ENCODE measurements around the gene SHROOM1.

The SHROOM1 gene

DNA sequence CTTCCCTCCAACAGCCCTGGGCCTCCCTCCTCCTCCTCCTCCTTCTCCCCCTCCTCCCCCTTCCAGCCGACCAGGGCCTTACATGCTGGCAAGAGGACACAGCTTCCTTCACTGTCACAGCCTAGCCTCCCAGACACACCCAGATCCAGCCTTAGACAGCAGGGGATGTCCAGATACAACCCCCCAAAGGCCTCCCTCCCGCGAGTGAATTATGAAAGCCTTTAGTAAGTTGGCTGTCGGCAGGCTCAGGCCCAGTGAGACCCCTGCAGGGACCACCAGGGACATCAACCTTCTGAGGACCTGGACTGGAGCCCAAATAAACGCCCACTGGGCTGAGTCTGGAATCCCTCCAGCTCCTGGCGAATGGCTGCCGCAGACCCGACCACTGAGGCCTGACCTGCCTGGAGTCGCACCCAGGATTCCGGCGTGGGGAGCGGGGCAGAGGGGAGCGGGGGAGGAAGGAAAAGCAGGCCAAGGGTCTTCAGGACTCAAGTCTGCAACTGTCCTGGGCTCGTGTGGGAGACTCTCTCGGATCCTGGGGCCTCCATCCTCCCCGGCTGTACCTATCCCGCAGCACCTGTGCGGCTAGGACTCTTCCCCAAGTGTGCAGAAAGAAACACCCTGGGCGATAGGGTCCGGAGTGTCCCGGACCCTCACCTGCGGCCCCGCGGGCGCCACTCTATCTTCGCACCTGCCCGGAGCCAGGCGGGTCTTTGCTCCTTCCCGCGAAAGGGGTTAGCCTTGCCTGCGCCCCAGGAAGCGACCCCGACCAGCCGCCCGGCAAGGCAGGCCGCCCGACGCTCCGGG lies 54.1 kb downstream of the SHROOM1 start:
- DNase-seq: no peak

DNA sequence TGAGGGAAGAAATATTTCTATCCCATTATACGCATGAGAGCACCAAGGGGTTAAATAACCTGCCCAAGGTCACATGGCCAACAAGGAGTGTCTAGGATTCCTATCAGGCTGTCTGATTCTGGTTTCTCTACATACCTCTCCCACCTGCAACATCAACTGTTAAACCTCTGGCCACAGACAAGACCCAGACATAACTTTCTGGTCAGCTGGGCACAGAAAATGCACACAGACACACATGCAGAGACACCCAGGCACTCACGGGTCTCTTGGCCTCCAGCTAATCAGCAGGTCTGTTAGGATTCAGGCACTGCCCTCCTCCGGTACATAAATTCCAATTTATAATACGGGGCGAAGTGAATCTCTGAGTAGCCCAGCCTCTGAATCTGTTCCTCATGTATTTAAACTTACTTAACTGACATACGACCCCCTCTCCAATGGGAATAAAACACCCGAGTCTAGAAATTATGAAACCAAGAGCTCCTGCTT lies 54.9 kb downstream of the SHROOM1 start:
- DNase-seq: no peak

DNA sequence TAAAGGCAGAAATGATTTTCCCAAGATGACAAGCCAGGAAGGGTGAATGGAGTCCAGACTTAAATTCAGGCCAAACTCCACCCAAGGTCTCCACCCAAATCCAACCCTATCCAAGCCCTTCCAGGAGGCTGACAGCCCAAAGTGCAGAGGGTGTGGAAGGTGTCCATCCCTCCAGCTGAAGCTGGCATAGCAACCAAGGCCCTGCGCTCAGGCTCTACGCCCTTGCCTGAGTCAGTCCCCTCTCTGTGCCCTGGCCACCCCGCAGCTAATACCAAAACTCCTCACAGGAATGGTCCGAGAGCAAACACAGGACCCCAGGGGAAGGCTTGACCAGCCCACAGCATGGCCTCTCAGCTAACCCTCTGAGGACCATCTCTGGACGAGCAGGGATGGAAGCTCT lies 55.6 kb downstream of the SHROOM1 start:
- DNase-seq: no peak

DNA sequence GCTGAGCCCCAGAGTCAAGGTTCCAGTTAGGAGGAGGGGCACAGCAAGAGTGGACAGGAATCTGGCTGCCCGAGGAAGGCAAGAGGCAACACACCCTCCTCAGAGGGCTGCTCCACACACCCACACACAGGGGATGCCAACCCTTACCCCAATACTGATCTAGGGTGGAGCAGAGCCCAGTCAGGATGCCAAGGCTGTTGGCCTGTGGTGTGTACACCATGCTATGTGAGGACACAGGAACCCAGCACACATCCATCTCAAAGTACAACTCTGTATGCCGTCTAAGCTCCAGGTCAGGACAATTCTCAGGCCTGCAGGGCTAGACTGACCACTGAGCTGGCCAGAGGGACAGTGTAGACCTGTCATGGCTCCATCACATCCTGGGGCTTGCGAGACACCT lies 56.0 kb downstream of the SHROOM1 start:
- DNase-seq: no peak

DNA sequence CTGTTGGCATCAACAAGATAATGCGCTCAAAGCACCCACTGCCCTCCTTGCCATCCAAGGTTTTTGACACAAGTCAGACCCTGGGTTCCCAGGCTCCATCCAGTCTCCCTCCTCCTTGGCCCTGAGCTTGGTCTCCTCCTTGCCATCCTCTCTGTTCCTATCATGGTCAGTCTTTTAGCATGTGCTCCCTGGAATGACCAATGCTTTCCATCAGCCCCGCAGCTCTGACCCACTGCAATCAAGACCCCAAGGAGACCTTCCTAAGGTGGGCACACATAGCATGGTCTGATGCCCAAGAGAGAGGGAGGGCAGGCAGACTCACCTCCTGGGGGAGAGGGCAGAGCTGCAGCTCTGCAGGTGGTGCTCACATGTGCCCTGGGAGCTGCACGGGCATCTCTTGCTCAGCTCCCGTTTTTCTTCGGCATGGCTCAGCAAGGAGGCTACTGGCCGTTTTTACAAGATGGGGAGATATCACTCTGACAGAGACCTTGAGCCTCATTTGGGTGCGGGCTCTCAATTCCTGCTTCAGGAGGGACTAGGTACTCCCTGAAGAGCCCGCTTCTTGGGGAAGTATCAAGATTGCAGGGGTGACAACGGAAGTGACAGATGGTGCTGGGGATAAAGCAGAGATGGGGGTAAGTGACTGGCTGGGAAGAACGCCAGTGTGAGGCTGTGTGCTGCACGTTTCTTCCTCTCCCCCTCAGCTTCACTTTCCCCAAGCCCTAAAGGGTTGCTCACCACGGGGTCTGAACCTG lies 56.7 kb downstream of the SHROOM1 start:
- no peak for DNase-seq

DNA sequence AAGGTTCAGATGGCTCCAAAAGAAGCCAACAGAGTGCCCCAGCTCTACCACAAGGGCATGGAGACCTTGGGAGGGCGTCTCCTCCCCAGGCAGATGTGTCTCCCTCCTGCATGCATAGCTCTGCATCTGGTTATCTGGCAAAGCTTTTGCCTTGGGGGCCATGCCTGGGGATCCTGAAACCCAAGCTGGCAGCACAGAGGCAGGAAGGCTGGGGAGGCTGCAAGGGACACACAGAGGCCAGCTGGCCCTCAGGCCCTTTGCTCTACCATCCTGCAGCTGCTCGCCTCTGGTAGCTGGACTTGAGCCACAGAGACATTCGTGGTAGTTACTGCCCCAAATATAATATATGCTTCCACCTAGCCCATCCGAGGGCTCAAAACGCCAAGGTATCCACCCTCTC lies 57.3 kb downstream of the SHROOM1 start:
- no peak for DNase-seq

DNA sequence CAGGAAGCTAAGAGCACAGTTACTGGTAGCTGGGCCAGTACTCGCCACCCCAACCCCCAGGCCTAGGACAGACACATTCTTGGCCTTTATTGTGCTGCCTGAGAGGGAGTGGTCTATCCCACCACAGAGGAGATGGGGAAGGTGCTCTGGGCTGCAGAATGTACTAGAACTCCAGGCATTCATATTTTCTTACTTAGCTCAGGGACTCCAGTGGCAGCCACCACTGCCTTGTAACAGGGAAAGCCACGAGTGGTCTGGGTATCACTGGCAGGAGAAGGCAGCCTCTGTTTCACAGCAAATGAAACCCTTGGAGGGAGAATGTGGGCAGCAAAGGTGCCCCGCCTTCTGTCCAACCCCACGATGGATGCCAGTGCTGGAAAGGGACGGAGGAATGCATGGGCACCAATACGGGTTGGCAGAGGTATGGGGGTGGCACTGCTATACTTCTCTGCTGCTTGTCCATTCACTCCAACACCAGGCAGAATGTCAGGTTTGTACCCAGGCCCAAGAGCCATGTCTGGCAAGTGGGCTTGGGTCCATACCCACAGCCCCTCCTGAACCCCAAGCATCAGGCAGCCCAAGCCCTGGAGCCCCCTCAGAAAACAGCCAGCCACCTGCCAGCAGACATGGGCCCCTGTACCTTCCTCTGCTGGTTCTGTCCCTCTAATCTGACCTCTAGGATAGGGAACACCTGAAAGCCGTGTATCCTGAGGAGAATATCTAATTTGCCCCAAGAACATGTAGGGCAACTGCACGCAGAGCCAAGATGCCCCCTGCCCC lies 58.0 kb downstream of the SHROOM1 start:
- DNase-seq: no peak

Measured in stimulated activated CD4-positive, alpha-beta T cell treated with anti-CD3 and anti-CD28 coated beads, Interleukin-4, amount 100 ng/mL, for 1 hour (primary cell).